WTC11 (cell line): ENCODE data around the gene FBXL7.

Experiments
- CTCF ChIP-seq: fragments of 200-600 bp; IDR thresholded peaks from 2 replicates; pipeline ENCODE4 v1.8.0; 2022; ENCODE audit warnings: antibody characterized with exemption
- E2F1 ChIP-seq: sonication (generic); formaldehyde crosslinking; IDR thresholded peaks from 2 replicates; pipeline ENCODE4 v1.8.0; 2022; ENCODE audit warnings: mild to moderate bottlenecking, missing genetic modification reagents
- ETV6 ChIP-seq: sonication (generic); formaldehyde crosslinking; IDR thresholded peaks from 2 replicates; pipeline ENCODE4 v1.8.1; 2022; ENCODE audit warnings: mild to moderate bottlenecking, missing genetic modification reagents
- FOXJ3 ChIP-seq: sonication (generic); formaldehyde crosslinking; IDR thresholded peaks from 2 replicates; pipeline ENCODE4 v1.9.0; 2021; ENCODE audit warnings: missing genetic modification reagents, mild to moderate bottlenecking, borderline replicate concordance
- JUN ChIP-seq: sonication (generic); formaldehyde crosslinking; IDR thresholded peaks from 2 replicates; pipeline ENCODE4 v1.8.0; 2023; ENCODE audit warnings: mild to moderate bottlenecking, missing genetic modification reagents
- SOX15 ChIP-seq: fragments of 250-450 bp; sonication (Bioruptor Pico); IDR thresholded peaks from 2 replicates; pipeline ENCODE4 v1.9.0; 2021; ENCODE audit warnings: mild to moderate bottlenecking
- SP1 ChIP-seq: sonication (generic); formaldehyde crosslinking; conservative IDR thresholded peaks from 2 replicates; pipeline ENCODE4 v1.8.1; 2022; ENCODE audit warnings: missing genetic modification reagents
- TEAD4 ChIP-seq: sonication (generic); formaldehyde crosslinking; IDR thresholded peaks from 2 replicates; pipeline ENCODE4 v1.8.0; 2022; ENCODE audit warnings: mild to moderate bottlenecking, missing genetic modification reagents

- no peak for TF ChIP-seq CTCF
- no peak for TF ChIP-seq SP1 (CRISPR knock-in tag)
- TF ChIP-seq SOX15 (CRISPR knock-in tag): no peak
- TF ChIP-seq TEAD4 (CRISPR knock-in tag): no peak
- TF ChIP-seq JUN (CRISPR knock-in tag): no peak
- no peak for TF ChIP-seq ETV6 (CRISPR knock-in tag)
- TF ChIP-seq E2F1 (CRISPR knock-in tag): no peak
- no peak for TF ChIP-seq FOXJ3
These were observed 7.4 kb upstream of the FBXL7 start for GRCh38 chr5:15492545-15492944.
